ENCODE results near the gene GCNT3. TPM values are rescaled to one million over a fixed set of nuclear protein-coding genes. Genes with fewer than 3 reads are reported as not detected.

Gene GCNT3, protein sequence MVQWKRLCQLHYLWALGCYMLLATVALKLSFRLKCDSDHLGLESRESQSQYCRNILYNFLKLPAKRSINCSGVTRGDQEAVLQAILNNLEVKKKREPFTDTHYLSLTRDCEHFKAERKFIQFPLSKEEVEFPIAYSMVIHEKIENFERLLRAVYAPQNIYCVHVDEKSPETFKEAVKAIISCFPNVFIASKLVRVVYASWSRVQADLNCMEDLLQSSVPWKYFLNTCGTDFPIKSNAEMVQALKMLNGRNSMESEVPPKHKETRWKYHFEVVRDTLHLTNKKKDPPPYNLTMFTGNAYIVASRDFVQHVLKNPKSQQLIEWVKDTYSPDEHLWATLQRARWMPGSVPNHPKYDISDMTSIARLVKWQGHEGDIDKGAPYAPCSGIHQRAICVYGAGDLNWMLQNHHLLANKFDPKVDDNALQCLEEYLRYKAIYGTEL
- not detected in 2 replicates for total RNA-seq

DNA sequence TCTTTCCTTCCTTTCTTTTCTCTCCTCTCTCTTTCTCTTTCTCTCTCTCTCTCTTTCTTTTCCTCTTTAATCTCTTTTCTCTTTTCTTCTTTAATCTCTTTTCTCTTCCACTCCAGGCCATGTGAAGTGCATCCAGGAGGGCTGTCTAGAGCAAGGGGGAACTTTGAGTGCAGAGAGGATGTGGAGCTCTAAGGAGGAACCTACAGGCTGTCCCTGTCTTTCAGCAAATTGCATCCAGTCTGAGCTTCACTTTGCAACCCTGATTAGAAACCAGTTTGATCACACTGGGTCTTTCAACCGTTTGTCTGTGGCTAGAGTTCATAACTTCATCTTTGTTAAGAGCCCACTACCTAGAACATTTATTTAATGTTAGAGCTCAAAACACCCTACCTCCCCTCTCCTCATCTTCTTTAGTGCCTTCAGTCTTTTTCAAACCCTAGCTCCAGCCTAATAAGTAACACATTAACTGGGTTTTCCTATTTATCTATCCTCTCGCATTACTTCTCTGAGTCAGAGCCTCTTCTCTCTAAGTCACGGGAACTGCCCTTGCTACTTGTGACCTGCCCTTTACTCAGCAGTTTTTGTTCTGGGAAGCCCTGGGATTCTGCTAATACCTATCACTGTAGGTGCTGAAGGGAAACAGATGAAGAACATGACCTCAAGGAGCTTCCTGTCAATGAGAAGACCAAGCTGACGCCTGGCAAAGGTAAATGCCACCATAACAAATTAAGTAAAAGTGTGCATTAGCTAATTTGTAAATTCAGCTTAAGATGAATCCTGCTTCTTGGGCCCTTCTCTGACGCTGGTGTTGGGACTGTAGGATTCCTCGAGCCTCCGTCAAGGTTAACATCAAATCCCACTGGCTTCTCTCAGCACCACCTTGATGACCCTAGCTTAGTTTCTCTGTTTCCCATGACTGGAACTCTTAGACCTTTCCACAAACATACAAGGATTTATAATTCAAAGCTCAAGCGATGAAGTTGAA, at the start of gene GCNT3:
Gene GCNT3, plus strand, starts transcription at position 508 of the 985 bp plus-strand sequence. CDS start 6,456 bp downstream, outside the sequence.
- H3K4me1 Mint-ChIP-seq = peaks cover 7% of the 10 kb centered on the region
- H3K27ac Mint-ChIP-seq = no peak within 1 kb of the TSS

DNA sequence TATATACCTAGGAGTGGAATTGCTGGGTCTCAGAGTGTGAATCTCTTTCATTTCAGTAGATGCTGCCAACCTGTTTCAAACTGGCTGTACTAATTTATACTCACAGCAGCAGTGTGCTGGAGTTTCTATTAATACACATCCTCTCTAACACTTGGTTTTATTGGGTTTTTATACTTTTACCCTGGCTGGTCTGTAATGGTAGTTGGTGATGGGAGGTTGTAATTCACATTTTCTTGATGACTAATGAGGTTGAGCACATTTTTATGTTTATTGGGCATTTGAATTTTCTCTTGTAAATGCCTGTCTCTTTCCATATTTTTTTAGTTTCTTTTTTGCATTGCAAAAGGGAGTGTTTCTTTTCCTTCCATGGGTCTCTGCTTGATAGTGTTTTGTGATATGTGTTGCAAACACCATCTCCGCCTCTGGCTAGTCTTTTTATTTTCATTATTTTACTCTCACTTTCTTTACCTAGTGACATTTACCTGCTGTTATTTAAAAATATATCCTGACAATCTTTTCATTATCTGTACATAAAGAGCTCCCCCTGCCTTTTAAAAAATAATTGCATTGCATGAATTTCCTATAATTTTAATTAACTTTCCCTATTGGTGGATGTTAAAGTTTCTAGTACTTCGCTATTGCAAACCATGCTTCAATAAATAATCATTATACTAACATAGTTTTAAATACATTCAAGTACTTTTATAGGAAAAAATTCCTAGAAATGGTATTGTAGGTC, 49.0 kb upstream of the GCNT3 start:
- H3K9me3 Mint-ChIP-seq = no peaks in the 10 kb centered on the region
- intact Hi-C loops (cut with micrococcal nuclease) = no loop called here

More for the DNA sequence above, at the start of gene GCNT3:
- Mint-ChIP-seq H3K9me3 (peaks cover 9% of the 10 kb centered on the region), H3K27me3 (peaks cover 32% of the 10 kb centered on the region), H3K4me3 (no peak within 1 kb of the TSS), H3K36me3 (ENCODE audit: low read depth) (no peaks in the 10 kb centered on the region)
- DNase-seq = no peak
- intact Hi-C loops (cut with micrococcal nuclease) = no loop called here

DNA sequence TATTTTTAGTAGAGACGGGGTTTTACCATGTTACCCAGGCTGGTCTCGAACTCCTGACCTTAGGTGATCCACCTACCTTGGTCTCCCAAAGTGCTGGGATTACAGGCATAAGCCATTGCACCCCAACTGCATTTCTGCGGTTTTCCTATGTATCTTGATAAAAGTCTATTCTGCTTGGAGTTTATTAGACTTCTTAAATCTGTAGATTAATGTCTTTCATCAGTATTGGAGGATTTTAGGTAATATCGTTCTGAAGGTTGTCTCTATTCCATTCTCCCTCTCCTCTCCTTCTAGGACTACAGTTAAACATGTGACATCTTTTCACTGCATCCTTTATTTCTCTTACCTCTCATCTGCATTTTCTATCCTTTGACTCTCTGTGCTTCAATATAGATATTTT, 46.3 kb upstream of the GCNT3 start:
- H3K9me3 Mint-ChIP-seq = no peaks in the 10 kb centered on the region
- no peak overlapping the region for H3K4me3 Mint-ChIP-seq
- H3K36me3 Mint-ChIP-seq (ENCODE audit: low read depth) = no peaks in the 10 kb centered on the region
- peaks cover 14% of the 10 kb centered on the region for H3K27me3 Mint-ChIP-seq
- no peak overlapping the region for H3K27ac Mint-ChIP-seq
- intact Hi-C loops (cut with micrococcal nuclease) = no loop called here
- H3K4me1 Mint-ChIP-seq = no peaks in the 10 kb centered on the region
- DNase-seq = no peak

More for the DNA sequence above, 49.0 kb upstream of the GCNT3 start:
- DNase-seq = no peak
- Mint-ChIP-seq H3K4me1 (no peaks in the 10 kb centered on the region), H3K4me3 (no peak overlapping the region), H3K36me3 (ENCODE audit: low read depth) (no peaks in the 10 kb centered on the region), H3K27me3 (peaks cover 15% of the 10 kb centered on the region), H3K27ac (no peak overlapping the region)

- Mint-ChIP-seq H3K36me3 (ENCODE audit: low read depth) (no peaks in the 10 kb centered on the region), H3K4me1 (no peaks in the 10 kb centered on the region), H3K27me3 (peaks cover 12% of the 10 kb centered on the region), H3K27ac (no peak overlapping the region), H3K9me3 (no peaks in the 10 kb centered on the region), H3K4me3 (no peak overlapping the region)
- DNase-seq = no peak
- intact Hi-C loops (cut with micrococcal nuclease) = no loop called here
Observed at GRCh38 chr15:59567324-59567723, 44.3 kb upstream of the GCNT3 start.

DNA sequence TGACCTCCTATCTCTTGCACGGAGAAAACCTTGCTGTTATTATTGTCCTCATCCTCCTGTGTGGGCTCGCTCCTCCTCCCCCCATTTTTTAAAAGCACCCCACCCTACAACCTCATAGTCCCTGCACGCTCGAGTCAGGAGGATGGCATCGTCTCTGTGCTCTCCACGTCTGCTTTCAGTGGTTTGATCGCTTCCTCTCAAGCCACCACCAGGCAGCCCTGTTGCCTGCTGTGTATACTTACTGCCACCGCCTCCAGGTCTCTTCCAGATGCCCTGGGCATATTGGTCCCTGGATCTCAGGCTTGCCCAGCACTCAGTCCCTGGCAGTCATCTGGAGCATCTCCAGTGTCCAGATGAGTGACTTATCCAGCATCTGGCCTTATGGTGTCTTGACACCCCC, 42.1 kb upstream of the GCNT3 start:
- no peak overlapping the region for H3K27ac Mint-ChIP-seq
- peaks cover 12% of the 10 kb centered on the region for H3K27me3 Mint-ChIP-seq
- no peak overlapping the region for H3K4me3 Mint-ChIP-seq
- no peak for DNase-seq
- intact Hi-C loops (cut with micrococcal nuclease) = no loop called here
- no peaks in the 10 kb centered on the region for H3K9me3 Mint-ChIP-seq
- H3K36me3 Mint-ChIP-seq (ENCODE audit: low read depth) = no peaks in the 10 kb centered on the region
- H3K4me1 Mint-ChIP-seq = no peaks in the 10 kb centered on the region

- intact Hi-C loops (cut with micrococcal nuclease) = no loop called here
- Mint-ChIP-seq H3K27me3 (peaks cover 12% of the 10 kb centered on the region), H3K27ac (no peak overlapping the region), H3K36me3 (ENCODE audit: low read depth) (no peaks in the 10 kb centered on the region), H3K4me1 (no peaks in the 10 kb centered on the region), H3K4me3 (no peak overlapping the region), H3K9me3 (no peaks in the 10 kb centered on the region)
- no peak for DNase-seq
Observed at GRCh38 chr15:59570315-59570714, 41.3 kb upstream of the GCNT3 start.

DNA sequence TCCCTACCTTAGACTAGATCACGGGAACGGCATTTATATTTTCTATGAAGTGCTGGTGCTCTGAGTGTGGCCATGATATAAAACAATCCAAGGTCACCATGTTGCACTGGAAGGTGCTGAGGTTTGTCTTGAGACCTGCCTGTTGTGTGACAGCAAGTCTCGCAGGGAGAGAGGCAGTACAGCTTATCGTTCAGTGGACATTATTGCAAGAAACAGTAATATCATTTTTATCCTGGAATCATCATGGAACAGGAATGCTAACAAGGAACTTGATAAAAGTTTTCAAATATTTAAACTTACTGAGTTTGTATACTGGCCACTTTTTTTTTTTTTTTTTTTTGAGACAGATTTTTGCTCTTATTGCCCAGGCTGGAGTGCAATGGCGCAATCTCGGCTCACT, 40.0 kb upstream of the GCNT3 start:
- Mint-ChIP-seq H3K4me1 (no peaks in the 10 kb centered on the region), H3K36me3 (ENCODE audit: low read depth) (no peaks in the 10 kb centered on the region), H3K4me3 (no peak overlapping the region), H3K27me3 (peaks cover 10% of the 10 kb centered on the region), H3K27ac (no peak overlapping the region), H3K9me3 (no peaks in the 10 kb centered on the region)
- no peak for DNase-seq
- intact Hi-C loops (cut with micrococcal nuclease) = no loop called here

DNA sequence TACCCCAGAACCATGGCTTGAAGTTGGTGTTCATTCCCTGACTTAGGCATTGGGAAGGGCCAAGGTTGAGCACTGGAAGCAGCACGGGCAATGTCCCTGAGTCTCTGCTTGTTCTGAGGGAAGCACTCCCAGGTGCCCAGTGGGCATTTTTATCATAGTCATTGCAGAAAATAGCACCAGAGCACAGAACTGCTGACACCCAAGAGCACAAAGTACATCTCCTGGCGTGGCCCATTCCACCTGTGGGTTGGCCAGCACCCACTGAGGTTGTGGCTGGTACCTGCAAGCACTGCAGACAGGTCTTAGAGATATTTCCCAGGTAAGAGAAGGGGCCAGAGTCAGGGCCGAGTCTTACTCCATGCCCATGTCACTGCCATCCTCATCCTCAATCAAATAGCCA, 28.5 kb upstream of the GCNT3 start:
- intact Hi-C loops (cut with micrococcal nuclease) = no loop called here
- Mint-ChIP-seq H3K9me3 (peaks cover 4% of the 10 kb centered on the region), H3K27me3 (peaks cover 7% of the 10 kb centered on the region), H3K27ac (no peak overlapping the region), H3K36me3 (ENCODE audit: low read depth) (no peaks in the 10 kb centered on the region), H3K4me3 (no peak overlapping the region), H3K4me1 (peaks cover 9% of the 10 kb centered on the region)
- DNase-seq = no peak

DNA sequence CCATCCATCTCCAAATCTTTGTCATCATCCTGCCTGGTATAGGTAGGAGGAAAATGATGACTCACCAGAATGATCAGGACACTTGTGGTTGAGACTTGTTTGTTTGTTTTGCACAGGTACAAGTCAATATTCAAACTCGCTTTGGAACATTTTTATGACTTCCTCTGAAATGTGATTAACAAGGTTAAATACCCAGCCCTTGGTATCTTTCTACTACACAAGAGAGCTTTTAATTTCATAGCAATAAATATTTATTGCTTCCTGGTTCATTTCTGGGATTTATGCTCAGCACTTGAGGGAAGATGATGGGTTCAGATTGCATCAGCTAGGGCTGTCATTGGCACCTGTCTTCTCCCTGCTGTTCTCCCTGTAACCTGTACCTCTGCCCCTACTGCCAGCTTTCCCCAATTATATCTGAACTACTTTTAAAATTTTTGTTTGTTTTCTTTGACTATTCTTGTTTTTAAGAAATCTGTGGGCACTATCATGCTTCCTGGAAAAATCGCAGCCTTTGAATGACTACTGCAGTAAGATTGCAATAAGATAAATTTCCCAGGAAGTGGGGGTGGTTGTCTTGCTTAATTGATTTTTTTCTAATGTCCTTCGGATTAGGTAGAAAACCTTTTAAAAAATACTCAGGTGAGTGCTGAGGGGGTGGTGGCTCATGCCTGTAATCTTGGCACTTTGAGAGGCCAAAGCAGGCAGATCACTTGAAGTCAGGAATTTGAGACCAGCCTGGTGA, 24.3 kb upstream of the GCNT3 start:
- H3K4me3 Mint-ChIP-seq = no peak overlapping the region
- H3K4me1 Mint-ChIP-seq = peaks cover 25% of the 10 kb centered on the region
- H3K27me3 Mint-ChIP-seq = peaks cover 1% of the 10 kb centered on the region
- DNase-seq = no peak
- H3K27ac Mint-ChIP-seq = no peak overlapping the region
- intact Hi-C loops (cut with micrococcal nuclease) = no loop called here
- no peaks in the 10 kb centered on the region for H3K36me3 Mint-ChIP-seq (ENCODE audit: low read depth)
- H3K9me3 Mint-ChIP-seq = no peaks in the 10 kb centered on the region

DNA sequence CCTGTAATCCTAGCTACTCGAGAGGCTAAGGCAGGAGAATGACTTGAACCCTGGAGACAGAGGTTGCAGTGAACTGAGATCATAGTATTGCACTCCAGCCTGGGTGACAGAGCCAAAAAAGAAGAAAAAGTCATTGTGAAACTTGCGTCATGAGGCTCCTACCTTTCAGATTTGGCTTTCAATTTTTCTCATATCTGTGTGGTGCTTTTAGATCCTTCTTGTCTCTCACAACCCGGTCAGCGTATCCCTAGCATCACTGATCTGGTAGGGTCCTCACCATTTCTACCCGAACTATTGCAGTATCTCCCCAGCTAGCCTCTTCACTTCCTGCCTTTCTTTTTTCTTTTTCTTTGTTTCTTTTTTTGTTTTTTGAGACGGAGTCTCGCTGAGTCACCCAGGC, 21.6 kb upstream of the GCNT3 start:
- peaks cover 25% of the 10 kb centered on the region for H3K4me1 Mint-ChIP-seq
- DNase-seq = peak; percentile 62
- no peaks in the 10 kb centered on the region for H3K9me3 Mint-ChIP-seq
- H3K27me3 Mint-ChIP-seq = no peaks in the 10 kb centered on the region
- peak overlapping the region; percentile 62 for H3K27ac Mint-ChIP-seq
- H3K4me3 Mint-ChIP-seq = peak overlapping the region; percentile 63
- intact Hi-C loops (cut with micrococcal nuclease) = no loop called here
- H3K36me3 Mint-ChIP-seq (ENCODE audit: low read depth) = no peaks in the 10 kb centered on the region

DNA sequence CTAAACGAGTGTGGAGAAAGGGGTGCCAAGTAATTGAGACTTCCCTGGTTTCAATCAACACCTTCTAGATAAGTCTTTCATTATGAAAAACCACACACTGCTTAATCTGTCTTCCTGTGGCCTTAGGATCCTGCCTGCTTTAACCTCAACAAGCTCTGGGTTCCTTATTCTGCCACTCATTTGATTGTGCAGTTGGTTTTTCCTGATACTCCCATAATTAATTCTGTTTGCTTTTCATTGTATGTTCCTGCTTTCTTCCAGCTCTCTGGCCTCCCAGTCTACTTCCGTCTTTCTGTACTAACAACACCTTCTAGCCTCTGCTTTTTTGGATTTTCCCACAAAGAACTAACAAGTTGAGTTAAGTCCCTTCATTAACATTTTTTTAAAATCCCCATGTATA, 20.2 kb upstream of the GCNT3 start:
- H3K36me3 Mint-ChIP-seq (ENCODE audit: low read depth) = no peaks in the 10 kb centered on the region
- intact Hi-C loops (cut with micrococcal nuclease) = no loop called here
- H3K4me1 Mint-ChIP-seq = peaks cover 25% of the 10 kb centered on the region
- DNase-seq = no peak
- H3K9me3 Mint-ChIP-seq = no peaks in the 10 kb centered on the region
- H3K27me3 Mint-ChIP-seq = no peaks in the 10 kb centered on the region
- H3K4me3 Mint-ChIP-seq = no peak overlapping the region
- no peak overlapping the region for H3K27ac Mint-ChIP-seq

- H3K27ac Mint-ChIP-seq = no peak overlapping the region
- no peak overlapping the region for H3K4me3 Mint-ChIP-seq
- H3K27me3 Mint-ChIP-seq = peaks cover 5% of the 10 kb centered on the region
- no peaks in the 10 kb centered on the region for H3K9me3 Mint-ChIP-seq
- intact Hi-C loops (cut with micrococcal nuclease) = no loop called here
- H3K36me3 Mint-ChIP-seq (ENCODE audit: low read depth) = no peaks in the 10 kb centered on the region
- peaks cover 16% of the 10 kb centered on the region for H3K4me1 Mint-ChIP-seq
- no peak for DNase-seq
Observed at GRCh38 chr15:59594493-59594942, 17.1 kb upstream of the GCNT3 start.

GRCh38 chr15:59594991-59595390, 16.6 kb upstream of the GCNT3 start:
- no peak overlapping the region for H3K27ac Mint-ChIP-seq
- no peaks in the 10 kb centered on the region for H3K9me3 Mint-ChIP-seq
- H3K4me3 Mint-ChIP-seq = no peak overlapping the region
- peaks cover 9% of the 10 kb centered on the region for H3K27me3 Mint-ChIP-seq
- DNase-seq = no peak
- H3K4me1 Mint-ChIP-seq = peaks cover 12% of the 10 kb centered on the region
- intact Hi-C loops (cut with micrococcal nuclease) = no loop called here
- no peaks in the 10 kb centered on the region for H3K36me3 Mint-ChIP-seq (ENCODE audit: low read depth)
